ENCODE measurements around the gene DMD.

GRCh38 chrX:31223817-31224216 is 1987.5 kb downstream of the DMD start:
- TF ChIP-seq TAF1 (IDR thresholded peaks at IDR 0.05; ENCODE audit: borderline replicate concordance, insufficient read depth, low read length) = no peak
- no peak for TF ChIP-seq POLR2AphosphoS5 (IDR thresholded peaks at IDR 0.05; ENCODE audit: low read depth, low read length)
- no peak for TF ChIP-seq REST (IDR thresholded peaks at IDR 0.05; ENCODE audit: insufficient read depth in 1 of 2, low read depth in 2 of 2, low read length in 2 of 2)
- no peak for TF ChIP-seq SIN3A (IDR thresholded peaks at IDR 0.05; ENCODE audit: borderline replicate concordance, insufficient read depth, low read length)
- no peak for TF ChIP-seq FOXP2 (optimal IDR thresholded peaks at IDR 0.05; ENCODE audit: borderline replicate concordance, extremely low read depth, extremely low read length, insufficient read depth)
